Smooth muscle cell (in vitro differentiated cells): ENCODE measurements around the gene PIAS4. TPM values are rescaled to one million over a fixed set of nuclear protein-coding genes. Genes with fewer than 3 reads are reported as not detected.

Experiments
- DNase-seq: peaks from one replicate; lab custom pipeline; 2025; ENCODE audit not compliant: unreplicated experiment; lab: John Stamatoyannopoulos, UW
- H2AFZ ChIP-seq: fragments of 200-600 bp; sonication (generic); 2 replicates; pipeline ENCODE4 v1.6.0; 2016; ENCODE audit warnings: antibody characterized with exemption, low read depth, mild to moderate bottlenecking
- H3F3A ChIP-seq: fragments of 200-600 bp; sonication (generic); 2 replicates; pipeline ENCODE4 v1.6.0; 2017; ENCODE audit warnings: antibody characterized with exemption, low read depth
- H3K27ac ChIP-seq: fragments of 200-600 bp; sonication (generic); 2 replicates; pipeline ENCODE4 v1.5.1; 2016; ENCODE audit warnings: low read depth, mild to moderate bottlenecking
- H3K27me3 ChIP-seq: fragments of 200-600 bp; sonication (generic); 2 replicates; pipeline ENCODE4 v1.6.1; 2016; ENCODE audit warnings: low read depth, mild to moderate bottlenecking
- H3K36me3 ChIP-seq: fragments of 200-600 bp; sonication (generic); 2 replicates; pipeline ENCODE4 v1.5.1; 2016; ENCODE audit warnings: low read depth
- H3K4me1 ChIP-seq: fragments of 200-600 bp; sonication (generic); 2 replicates; pipeline ENCODE4 v1.5.1; 2016; ENCODE audit warnings: low read depth
- H3K4me2 ChIP-seq: fragments of 200-600 bp; sonication (generic); 2 replicates; pipeline ENCODE4 v1.6.0; 2016; ENCODE audit warnings: mild to moderate bottlenecking
- H3K4me3 ChIP-seq: fragments of 200-600 bp; sonication (generic); 2 replicates; pipeline ENCODE4 v1.5.1; 2016; ENCODE audit warnings: mild to moderate bottlenecking
- H3K79me2 ChIP-seq: fragments of 200-600 bp; sonication (generic); 2 replicates; pipeline ENCODE4 v1.6.0; 2016; ENCODE audit warnings: low read depth, mild to moderate bottlenecking
- H3K9ac ChIP-seq: fragments of 200-600 bp; sonication (generic); 2 replicates; pipeline ENCODE4 v1.6.0; 2016; ENCODE audit warnings: low read depth
- H3K9me3 ChIP-seq: fragments of 200-600 bp; sonication (generic); replicated peaks from 2 replicates; pipeline ENCODE4 v1.5.1; 2016; ENCODE audit warnings: low read depth
- H4K20me1 ChIP-seq: fragments of 200-600 bp; sonication (generic); 2 replicates; pipeline ENCODE4 v1.6.0; 2016; ENCODE audit warnings: low read depth
- WGBS: methylation state at CpG from one replicate; pipeline ENCODE4 v1.1.7; 2016; ENCODE audit warnings: low lambda C conversion rate; 5-methylcytosine and 5-hydroxymethylcytosine counted together
- polyA plus RNA-seq: library from polyadenylated mRNA; unstranded; fragments of >200 nt; fragmentation: Nextera tagmentation; extraction: Ambion mirVana; gene quantifications from 2 replicates; pipeline ENCODE4 v1.2.1, GENCODE V29; 2016
- total RNA-seq: library from RNA; depleted of rRNA; stranded (reverse); fragments of >200 nt; gene quantifications from 2 replicates; pipeline ENCODE4 v1.2.3, GENCODE V29; 2014
- TF ChIP-seq, protein P1 (sequence below): fragments of 200-600 bp; sonication (generic); IDR thresholded peaks from 2 replicates; pipeline ENCODE4 v1.5.1; 2017; ENCODE audit warnings: borderline replicate concordance, mild to moderate bottlenecking, antibody characterized with exemption; ENCODE audit not compliant: insufficient read depth, poor library complexity, severe bottlenecking

PIAS4 gene, protein sequence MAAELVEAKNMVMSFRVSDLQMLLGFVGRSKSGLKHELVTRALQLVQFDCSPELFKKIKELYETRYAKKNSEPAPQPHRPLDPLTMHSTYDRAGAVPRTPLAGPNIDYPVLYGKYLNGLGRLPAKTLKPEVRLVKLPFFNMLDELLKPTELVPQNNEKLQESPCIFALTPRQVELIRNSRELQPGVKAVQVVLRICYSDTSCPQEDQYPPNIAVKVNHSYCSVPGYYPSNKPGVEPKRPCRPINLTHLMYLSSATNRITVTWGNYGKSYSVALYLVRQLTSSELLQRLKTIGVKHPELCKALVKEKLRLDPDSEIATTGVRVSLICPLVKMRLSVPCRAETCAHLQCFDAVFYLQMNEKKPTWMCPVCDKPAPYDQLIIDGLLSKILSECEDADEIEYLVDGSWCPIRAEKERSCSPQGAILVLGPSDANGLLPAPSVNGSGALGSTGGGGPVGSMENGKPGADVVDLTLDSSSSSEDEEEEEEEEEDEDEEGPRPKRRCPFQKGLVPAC
- 15.6 and 17.3 TPM in 2 replicates for total RNA-seq
- polyA plus RNA-seq: 8.1 and 14.0 TPM in 2 replicates

DNA sequence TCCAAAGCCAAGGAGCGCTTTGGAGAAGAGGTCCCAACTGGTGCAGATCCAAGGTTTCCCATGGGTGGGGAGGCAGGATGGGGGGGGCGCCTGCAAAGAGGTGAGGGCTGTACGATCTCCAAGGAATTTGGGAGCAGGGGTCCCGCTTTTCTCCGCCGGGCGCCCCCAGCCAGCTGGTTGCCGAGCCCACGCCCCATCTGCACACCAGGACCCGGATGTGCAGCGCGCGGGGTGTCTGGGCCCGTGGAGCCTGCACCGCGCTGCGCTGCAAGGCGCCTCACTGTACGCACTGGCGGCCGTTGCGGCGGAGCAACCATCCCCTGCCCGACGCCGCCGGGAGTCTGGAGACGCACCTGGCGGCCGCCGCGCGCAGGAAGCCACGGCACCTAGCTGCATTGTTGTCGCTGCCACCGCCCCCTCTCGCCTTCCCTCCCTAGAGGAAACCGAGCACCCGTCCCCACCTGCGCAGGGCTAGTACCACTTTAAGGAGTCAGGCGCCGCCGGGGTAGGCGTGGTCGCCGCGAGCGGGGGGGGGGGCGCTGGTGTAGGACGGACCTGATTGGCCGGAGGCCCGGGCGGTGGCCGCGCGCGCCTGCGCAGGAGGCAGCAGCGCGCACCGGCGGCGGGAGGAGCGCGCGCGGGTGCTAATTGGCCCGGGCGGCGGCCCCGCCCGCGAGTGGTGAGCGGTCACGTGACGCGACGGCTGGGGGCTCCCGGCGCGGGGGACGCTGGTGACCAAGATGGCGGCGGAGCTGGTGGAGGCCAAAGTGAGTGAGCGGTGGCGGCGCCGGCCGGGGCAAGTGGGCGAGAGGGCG is at the start of gene PIAS4:
Gene PIAS4 (plus strand): TSS at position 716 of the 815 bp plus-strand sequence. CDS start 25 bp downstream, at position 741.
- peaks cover 39% of the 10 kb centered on the region for H3K79me2 ChIP-seq
- H3K27ac ChIP-seq: no peak within 1 kb of the TSS

DNA sequence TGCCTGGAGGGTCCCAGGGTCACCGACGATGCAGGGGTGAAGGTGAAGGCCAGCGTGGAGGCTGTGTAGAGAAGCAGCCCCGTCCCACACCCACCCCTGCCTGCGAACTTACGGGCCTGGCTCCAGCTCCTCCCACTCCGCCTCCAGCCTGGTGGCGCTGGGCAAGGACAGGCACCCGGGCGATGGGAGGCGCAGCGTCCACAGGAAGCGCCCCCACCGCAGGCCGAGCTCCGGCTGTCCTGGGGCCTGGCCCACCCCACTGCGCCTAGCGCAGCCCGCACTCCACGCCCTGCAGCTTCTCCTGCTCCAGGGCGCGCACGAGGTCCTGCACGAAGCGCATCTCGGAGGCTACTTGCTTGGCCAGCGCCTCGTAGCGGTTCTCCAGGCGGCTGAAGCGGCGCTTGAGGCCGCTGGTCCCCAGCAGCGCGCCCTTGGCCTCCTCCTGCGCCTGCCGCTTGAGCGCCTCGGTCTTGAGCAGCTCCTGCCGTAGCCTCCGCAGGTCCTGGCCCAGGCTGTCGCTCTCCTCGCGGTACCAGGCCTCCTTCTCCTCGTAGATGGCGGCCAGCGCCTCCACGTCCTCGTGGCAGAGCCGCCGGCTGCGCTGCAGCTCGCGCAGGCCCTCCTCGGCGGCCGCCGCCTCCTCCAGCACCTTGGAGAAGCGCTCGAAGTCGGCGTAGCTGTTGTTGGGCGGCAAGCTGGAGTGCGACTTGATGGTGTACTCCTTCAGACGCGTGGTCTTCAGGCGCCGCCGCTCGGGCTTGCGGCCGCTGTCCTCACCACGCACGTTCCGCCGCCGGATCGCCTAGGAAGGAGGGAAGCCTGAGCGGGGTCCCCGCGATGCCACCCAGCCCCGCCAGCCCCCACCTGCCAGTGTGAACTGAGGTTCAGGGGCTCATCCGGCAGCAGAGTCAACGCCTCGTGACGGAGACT is 48.4 kb upstream of the PIAS4 start:
- TF ChIP-seq, protein P1, sequence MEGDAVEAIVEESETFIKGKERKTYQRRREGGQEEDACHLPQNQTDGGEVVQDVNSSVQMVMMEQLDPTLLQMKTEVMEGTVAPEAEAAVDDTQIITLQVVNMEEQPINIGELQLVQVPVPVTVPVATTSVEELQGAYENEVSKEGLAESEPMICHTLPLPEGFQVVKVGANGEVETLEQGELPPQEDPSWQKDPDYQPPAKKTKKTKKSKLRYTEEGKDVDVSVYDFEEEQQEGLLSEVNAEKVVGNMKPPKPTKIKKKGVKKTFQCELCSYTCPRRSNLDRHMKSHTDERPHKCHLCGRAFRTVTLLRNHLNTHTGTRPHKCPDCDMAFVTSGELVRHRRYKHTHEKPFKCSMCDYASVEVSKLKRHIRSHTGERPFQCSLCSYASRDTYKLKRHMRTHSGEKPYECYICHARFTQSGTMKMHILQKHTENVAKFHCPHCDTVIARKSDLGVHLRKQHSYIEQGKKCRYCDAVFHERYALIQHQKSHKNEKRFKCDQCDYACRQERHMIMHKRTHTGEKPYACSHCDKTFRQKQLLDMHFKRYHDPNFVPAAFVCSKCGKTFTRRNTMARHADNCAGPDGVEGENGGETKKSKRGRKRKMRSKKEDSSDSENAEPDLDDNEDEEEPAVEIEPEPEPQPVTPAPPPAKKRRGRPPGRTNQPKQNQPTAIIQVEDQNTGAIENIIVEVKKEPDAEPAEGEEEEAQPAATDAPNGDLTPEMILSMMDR: no peak
- peaks cover 38% of the 10 kb centered on the region for H3K79me2 ChIP-seq
- peaks cover 5% of the 10 kb centered on the region for H3K36me3 ChIP-seq
- H3K9me3 ChIP-seq: no peaks in the 10 kb centered on the region
- H3K27me3 ChIP-seq: no peaks in the 10 kb centered on the region
- H2AFZ ChIP-seq: no peak overlapping the region
- H3K4me2 ChIP-seq: no peak overlapping the region
- H3K4me1 ChIP-seq: no peaks in the 10 kb centered on the region
- H3F3A ChIP-seq: peaks cover 6% of the 10 kb centered on the region
- WGBS: 98% methylated on average over 84 of the region's 86 CpGs
- no peak overlapping the region for H3K27ac ChIP-seq
- H3K9ac ChIP-seq: no peak overlapping the region
- DNase-seq: no peak
- H4K20me1 ChIP-seq: peaks cover 100% of the 10 kb centered on the region
- no peak overlapping the region for H3K4me3 ChIP-seq

More for the DNA sequence above, at the start of gene PIAS4:
- Histone ChIP-seq H3K4me3 (peak within 1 kb of the TSS; percentile 84), H3K4me1 (peaks cover 15% of the 10 kb centered on the region), H3K36me3 (no peaks in the 10 kb centered on the region), H3K9ac (peak within 1 kb of the TSS; percentile 78), H3K9me3 (no peaks in the 10 kb centered on the region), H3F3A (no peaks in the 10 kb centered on the region), H4K20me1 (peaks cover 38% of the 10 kb centered on the region), H3K4me2 (peak within 1 kb of the TSS; percentile 100), H3K27me3 (no peaks in the 10 kb centered on the region), H2AFZ (peak within 1 kb of the TSS; percentile 58)
- peak; percentile 92 for DNase-seq
- TF ChIP-seq, protein P1: no peak
- WGBS: 1% methylated on average over 55 of the region's 91 CpGs

DNA sequence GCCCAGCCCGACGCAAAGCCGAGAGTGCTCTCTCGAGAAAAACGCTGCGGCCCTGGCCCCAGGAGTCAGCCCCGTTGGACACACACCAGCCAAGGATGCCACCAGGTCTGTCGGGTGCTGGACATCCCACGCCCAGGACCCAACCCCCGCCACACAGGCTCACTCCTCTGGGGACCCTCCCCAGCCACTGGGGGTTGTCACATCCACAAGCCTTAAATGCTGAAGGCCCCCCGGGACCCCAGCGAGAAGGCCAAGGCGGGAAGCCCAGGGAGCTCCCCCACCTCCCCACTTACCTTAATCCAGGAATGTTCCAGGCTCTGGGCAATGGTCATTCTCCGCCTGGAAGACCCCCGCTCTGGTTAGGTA is 47.8 kb upstream of the PIAS4 start:
- peaks cover 5% of the 10 kb centered on the region for H3K36me3 ChIP-seq
- 99% methylated on average over 12 of the region's 15 CpGs for WGBS
- no peaks in the 10 kb centered on the region for H3K4me1 ChIP-seq
- no peak overlapping the region for H3K27ac ChIP-seq
- H3K4me2 ChIP-seq: no peak overlapping the region
- peaks cover 99% of the 10 kb centered on the region for H4K20me1 ChIP-seq
- TF ChIP-seq, protein P1: no peak
- H3F3A ChIP-seq: peaks cover 6% of the 10 kb centered on the region
- H3K9ac ChIP-seq: no peak overlapping the region
- peaks cover 43% of the 10 kb centered on the region for H3K79me2 ChIP-seq
- no peaks in the 10 kb centered on the region for H3K27me3 ChIP-seq
- H3K9me3 ChIP-seq: no peaks in the 10 kb centered on the region
- no peak overlapping the region for H3K4me3 ChIP-seq
- H2AFZ ChIP-seq: no peak overlapping the region
- no peak for DNase-seq
